ENCODE measurements around the gene TOP2B.

TOP2B gene

DNA sequence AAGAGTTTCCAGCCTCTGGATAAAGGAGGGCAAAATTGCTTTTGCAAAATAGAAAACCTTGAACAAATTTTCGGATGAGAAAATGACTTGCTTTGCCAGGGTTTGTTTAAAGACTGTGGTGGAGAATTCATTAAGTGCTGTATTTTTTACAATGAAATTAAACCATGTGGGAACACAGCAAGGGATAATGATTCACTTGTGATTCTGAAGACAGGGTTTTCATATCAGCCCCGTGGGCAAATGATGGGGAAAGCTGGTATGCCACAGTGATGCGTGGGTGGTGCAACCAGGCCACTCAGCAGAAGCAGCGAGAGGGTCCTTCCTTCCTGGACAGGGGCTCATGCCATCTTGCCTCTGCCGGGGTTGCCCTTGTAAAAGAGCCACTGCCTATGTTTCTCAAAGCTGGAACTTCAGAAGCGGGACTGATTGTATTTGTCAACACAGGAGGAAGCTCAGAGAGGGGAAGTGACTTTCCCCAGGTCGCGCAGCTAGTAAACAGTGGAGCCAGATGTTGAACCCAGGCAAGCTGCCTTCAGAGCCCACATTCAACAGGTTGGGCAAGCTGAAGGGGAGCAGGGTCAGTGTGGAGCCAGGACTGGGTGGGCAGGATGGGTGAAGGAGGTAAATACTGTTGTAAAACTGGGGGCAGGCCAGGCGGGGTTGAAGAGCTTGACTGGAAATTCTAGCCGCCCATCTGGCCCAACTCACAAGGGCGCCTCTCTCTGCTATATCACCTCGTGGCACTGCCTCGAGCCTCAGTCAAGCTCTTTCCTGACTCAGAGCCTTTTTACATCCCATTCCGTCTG, 79.1 kb downstream of the TOP2B start:
- DNase-seq (ENCODE audit: extremely low read depth in 1 of 2, low read depth in 1 of 2): no peak

DNA sequence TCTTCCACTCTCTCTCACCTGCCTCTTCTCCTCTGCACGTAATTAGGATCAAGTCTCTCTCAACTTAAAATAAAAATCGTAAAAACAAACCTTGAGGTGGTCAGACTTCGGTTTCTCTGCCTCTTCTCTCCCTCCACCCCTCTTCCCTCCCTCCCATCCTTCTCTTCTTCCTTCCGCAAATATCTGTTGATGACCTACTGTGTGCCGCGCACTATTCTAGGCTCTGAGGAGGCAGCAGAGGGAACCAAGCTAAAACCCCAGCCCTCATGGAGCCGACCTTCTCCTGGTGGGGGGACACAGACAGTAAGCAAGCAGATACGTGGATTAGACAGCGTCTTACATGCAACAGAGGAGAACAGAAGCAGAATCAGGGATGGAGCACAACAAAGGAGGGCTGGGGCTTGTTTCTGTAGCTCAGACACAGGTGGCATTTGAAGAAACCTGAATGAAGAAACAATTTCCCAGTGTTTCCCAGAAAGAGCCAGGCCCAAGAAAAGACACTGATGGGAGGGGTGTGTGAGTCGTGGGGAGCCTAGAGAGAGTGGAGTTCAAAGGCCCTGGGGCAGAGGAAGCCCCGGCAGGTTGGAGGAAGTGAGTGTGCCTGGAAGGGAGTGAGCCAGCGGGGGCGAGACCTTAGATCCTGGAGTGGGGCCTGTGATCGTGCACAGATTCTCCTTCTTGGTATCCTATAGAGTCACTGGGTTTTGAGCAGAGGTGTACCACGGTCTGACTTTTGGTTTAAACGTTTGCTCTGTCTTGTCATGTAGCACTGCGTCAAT, 80.5 kb downstream of the TOP2B start:
- DNase-seq (ENCODE audit: extremely low read depth in 1 of 2, low read depth in 1 of 2): no peak

DNA sequence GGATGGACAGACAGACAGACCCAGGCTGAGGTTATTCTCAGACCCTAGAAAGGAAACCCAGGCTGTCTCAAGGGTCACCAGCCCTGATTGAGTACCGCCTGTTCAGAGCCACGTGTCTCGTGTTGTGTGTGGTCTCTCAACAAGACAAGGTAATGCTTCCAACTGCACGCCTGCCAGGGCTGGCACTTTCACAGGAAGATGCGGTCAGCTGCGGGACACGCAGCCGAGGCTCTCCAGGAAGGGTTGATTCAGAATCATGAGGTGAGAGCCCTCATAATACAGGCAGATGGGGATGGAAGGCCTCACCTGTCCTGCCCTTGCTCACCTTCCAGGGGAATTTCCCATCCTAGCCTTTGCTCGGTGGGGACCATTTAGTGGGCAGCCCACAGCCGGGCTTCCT, 81.4 kb downstream of the TOP2B start:
- DNase-seq (ENCODE audit: extremely low read depth in 1 of 2, low read depth in 1 of 2): no peak

DNA sequence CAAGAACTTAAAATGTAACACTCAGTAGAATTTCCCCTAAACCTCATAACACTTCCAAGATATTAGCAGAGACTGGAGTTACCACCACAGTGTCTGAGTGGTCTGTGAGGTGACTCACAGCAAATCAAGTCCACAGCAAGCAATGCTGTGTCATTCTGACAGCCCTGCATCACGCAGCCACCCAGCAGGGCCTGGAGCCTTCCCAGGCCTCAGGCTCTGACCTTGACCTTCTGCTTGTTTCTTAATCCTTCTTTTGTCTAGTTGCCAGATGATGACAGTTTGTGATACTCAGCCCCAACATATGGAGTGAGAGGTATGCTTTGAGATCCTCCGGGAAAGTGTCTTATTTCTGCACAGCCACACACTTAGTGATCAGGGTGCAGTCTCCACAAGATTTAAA, 82.5 kb downstream of the TOP2B start:
- no peak for DNase-seq (ENCODE audit: extremely low read depth in 1 of 2, low read depth in 1 of 2)

DNA sequence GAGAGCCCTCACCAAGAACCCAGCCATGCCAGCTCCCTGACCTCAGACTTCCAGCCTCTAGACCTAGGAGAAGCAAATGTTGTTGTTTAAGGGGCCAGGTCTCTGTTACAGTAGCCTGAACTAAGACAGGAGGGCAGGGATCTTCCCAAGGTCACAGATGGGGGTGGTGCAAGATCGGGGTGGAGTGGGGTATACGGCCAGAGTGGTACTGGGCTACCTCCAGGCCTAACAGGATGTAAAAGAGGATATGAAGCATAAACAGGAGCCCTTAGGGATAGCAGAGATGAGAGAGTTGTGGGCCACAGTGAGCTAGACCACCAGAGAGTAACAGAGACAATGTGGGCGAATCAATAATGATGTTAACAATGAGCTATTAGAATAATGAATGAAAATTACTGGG, 82.9 kb downstream of the TOP2B start:
- no peak for DNase-seq (ENCODE audit: extremely low read depth in 1 of 2, low read depth in 1 of 2)

DNA sequence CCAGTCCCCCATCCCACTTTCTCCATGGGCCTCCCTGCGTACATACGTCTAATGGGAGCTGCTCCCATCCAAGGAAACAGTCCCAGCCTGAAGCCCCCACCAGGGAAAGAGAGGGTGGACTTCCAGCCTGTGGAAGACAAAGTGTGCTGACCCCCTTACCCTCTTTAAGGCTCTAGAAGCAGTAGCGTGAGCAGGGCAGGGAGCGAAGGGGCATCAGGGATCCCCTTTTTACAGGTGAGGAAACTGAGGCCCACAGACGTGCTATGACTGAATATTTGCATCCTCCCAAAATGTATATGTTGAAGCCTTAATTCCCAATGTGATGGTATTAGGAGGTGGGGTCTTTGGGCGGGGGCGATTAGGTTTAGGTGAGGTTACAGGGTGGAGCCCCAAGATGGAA, 83.4 kb downstream of the TOP2B start:
- no peak for DNase-seq (ENCODE audit: extremely low read depth in 1 of 2, low read depth in 1 of 2)

DNA sequence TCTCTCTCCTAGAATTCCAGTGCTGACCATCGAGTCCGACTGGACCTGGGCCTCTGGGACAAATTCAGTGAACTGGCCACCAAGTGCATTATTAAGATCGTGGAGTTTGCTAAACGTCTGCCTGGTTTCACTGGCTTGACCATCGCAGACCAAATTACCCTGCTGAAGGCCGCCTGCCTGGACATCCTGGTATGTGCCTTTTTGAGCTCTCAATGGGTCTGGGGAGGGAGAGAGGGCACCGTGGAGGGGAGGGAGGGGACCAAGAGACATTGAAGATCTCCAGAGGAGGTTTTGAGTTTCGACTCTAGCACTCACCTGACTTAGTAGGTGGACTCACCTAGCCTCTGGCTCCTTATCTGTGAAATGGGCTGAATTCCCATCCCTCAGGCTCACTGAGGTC, 84.2 kb downstream of the TOP2B start:
- DNase-seq (ENCODE audit: extremely low read depth in 1 of 2, low read depth in 1 of 2): no peak

DNA sequence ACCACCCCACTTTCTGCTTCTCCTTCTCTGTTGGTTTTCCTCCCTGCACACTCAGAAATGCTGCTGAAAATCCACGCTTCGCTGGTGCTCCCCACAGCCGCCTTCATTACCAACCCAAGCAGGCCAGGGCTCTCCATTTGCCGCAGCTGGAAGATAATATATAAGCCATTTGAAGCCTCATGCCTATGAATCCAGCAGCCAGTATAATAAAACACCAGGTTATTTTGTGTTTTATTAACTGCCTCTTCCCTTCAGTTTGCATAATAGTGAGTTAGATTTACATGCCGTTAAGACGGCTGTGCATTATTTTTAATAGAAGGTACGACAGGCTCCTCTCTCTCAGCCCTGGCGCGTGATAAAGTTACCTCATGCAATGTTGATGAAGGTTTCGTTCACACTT, 86.6 kb downstream of the TOP2B start:
- DNase-seq (ENCODE audit: extremely low read depth in 1 of 2, low read depth in 1 of 2): no peak

DNA sequence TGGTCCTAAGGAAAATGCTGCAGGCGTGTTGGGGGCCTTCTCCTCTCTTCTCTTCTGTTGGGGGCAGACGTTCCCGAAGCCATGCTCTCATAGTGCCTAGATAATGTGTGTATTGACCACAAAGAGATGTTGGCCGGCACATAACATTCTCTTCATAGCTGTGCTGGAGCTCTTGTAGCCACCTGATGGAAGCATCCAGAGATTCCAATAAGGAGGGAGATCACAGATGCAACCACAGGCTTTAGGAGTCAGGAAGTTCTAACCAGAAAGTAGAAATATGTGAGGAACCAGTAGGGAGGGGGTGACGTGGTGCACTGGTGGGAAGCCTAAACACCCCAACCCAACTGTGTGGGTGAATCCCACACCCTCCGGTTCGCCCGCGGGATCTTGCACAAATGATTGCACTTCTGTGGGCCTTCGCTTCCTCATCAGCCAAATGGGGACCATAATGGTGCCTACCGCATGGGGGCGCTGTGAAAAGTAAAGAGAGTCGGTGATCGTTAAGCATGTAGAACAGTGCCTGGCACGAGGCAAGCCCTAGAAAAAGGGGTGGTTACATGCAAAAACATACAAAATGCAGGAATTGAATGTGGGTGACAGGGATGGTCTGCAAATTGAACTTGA, 87.8 kb downstream of the TOP2B start:
- no peak for DNase-seq (ENCODE audit: extremely low read depth in 1 of 2, low read depth in 1 of 2)

DNA sequence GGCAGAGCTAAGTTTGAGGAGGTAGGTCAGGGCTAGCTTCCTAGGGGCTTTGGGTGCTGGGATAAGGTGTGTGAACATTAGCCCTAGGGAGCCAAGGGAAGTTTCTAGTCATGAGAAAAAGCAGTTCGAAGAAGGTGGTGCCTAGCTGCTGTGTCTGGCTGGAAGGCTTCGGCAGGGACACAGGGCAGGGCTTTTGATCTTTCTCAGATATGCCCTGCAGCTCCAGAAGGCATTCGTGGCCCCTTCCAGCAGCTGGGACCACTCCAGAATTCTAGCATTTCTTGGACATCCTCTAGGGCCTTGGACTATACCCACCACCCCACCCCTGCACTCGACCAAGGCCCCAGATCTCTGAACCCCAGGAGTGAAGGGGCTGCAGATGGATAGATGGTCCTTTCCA, 88.6 kb downstream of the TOP2B start:
- no peak for DNase-seq (ENCODE audit: extremely low read depth in 1 of 2, low read depth in 1 of 2)

DNA sequence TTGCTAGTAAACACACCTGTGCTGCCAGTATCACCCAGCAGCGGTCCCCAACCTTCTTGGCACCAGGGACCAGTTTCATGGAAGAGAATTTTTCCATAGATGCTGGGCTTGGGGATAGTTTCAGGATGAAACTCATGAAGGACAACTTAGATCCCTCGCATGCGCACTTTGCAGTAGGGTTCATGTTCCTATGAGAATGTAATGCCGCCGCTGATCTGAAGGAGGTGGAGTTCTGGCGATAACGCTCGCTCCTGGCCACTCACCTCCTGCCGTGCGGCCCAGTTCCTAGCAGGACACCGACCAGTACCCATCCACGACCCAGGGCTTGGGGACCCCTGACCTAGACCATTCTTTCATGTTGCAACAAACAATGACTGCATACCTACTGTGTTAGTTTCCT, 89.7 kb downstream of the TOP2B start:
- DNase-seq (ENCODE audit: extremely low read depth in 1 of 2, low read depth in 1 of 2): no peak

DNA sequence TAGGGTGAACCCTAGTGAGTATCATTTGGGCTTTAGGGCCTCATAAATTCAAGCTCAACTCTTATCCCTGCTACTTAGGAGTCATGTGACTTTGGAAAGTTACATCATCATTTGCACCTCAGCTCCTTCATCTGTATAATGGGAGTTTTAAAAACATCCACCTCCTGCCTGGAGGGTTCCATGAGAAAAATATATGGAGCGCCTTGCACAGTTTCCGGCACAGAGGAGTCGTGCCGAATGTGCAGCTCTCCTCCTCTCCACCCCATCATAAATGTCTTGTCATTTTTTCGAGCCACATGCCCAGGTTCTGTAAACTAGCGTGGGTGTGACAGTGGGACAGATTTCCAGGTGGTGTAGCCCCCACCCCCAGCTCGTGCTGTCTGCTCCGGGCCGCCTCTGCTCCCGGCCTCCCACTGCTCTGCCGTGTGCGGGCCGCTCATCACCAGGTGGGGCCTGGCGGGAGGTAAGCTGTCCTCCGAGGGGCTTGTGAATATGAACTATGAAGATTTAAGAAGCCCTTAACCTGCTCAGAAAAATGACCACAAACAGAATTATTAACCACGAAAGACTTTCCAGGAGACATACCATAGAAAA, 90.4 kb downstream of the TOP2B start:
- no peak for DNase-seq (ENCODE audit: extremely low read depth in 1 of 2, low read depth in 1 of 2)

DNA sequence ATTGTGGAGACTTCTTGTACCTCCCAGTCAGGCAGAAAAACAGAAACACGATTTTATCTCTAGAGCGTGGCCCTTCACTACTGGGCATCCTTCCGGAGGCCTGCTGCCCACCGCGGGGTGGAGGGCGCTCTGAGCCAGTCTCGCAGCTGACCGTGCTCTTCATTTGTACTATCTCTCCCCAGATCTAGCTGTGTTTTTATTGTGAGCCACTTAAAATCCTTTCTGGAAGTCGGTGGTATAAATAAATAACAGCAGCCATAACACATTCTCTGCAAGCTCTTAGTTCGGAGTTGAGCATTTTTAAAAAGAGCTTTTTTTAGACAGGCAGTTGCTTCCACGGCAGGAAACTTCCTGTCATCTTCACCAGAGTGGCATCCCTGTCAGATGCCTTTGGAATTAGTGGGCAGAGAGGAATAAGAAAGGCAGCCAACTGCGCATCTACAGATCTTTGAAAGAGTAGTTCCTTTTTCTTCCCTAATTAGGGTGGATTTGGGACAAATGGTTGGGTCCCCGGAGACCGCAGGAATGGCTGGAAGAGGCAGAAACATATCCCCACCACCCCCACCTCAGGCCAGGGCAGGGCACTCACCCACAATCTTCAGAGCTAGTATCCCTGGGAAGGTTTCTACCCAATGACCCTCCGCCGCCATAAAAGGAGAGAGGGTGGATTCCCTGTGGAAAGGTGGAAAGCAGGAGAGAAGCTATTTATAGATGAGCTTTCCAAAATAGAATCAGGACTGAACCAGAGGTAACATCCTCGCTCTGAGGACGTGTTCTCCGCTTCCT, 91.1 kb downstream of the TOP2B start:
- DNase-seq (ENCODE audit: extremely low read depth in 1 of 2, low read depth in 1 of 2): no peak

DNA sequence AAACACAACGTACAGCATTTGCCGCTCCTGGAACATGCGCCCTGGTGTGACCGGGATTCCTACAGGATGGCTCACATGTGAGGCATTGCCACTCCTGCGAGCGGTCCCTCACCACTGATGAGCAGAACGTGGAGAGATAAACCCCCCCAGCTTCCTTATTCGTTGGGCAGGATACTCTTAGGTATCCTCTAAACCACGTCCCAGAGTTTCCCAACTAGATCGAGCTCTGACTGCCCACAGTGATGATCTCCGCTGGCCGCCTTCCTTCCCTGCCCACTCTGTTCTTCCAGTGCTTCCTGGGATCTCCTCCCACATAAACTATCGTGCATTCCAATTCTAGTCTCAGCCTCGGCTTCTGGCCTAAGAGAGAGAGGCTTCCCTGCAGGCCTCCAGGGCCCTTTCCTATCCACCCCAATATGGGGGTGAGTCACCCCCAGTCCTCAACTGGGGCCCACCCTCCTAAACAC, 91.8 kb downstream of the TOP2B start:
- no peak for DNase-seq (ENCODE audit: extremely low read depth in 1 of 2, low read depth in 1 of 2)

DNA sequence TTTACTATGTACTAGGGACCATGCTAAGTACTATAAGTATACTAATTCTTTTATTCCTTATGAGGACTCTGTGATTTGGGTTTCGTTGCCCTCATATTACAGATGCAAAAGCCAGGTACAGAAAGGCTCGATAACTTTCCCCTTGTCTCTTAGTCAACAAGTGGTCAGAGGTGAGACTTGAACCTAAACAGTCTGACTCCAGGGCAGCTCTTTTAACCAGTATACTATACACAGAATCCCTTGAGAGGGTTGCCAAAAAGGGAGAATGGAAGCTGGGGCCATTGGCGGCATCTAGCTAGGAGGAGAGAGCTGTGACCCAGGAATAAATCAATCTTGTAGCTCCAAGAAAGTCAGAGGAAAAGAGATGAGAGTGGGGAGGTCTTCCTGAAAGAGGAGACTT, 92.4 kb downstream of the TOP2B start:
- DNase-seq (ENCODE audit: extremely low read depth in 1 of 2, low read depth in 1 of 2): no peak

DNA sequence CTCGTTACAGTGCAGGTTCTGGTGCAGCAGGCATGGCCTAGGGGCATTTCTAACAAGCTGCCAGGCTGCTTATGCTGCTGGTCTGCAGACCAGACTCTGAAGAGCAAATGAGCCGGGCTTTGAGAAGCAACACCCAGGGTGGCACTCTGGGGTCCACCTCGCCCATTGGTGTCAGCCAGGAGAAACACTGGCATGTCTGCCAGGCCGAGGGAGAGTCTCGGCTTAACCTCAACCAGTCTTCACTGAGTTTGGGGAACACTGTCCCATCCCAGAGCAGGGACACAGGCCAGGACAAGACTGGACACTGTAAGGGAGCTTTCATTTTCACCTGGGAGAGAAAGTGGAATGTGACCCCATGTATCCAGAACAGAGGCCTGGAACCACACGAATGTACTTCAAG, 93.4 kb downstream of the TOP2B start:
- no peak for DNase-seq (ENCODE audit: extremely low read depth in 1 of 2, low read depth in 1 of 2)

DNA sequence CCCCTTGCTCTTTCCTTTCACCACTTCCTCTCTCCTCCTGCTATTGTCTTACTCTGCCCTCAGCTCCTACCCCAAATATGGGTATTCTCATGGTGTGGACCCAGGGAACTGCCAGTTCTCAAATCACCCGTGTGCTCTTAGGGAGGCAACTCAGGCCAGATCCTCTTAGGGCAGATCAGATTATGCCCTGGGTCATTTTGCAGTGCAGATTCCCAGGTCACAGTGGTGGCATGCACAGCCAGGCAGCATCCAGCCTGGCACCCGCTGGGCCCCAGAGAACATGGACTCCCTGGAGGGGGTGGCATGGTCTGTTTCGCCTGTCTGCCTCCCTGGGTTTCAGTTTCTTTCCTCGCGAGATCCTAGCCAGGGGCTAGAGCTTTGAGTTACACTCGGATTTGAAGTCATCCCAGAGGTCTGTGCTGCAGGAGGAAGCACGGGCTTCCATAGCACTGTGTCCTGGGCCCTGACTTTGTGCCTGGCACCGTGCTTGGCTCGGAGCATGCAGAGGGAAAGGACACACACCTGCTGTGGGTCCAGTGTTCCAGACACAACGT, 96.1 kb downstream of the TOP2B start:
- no peak for DNase-seq (ENCODE audit: extremely low read depth in 1 of 2, low read depth in 1 of 2)

DNA sequence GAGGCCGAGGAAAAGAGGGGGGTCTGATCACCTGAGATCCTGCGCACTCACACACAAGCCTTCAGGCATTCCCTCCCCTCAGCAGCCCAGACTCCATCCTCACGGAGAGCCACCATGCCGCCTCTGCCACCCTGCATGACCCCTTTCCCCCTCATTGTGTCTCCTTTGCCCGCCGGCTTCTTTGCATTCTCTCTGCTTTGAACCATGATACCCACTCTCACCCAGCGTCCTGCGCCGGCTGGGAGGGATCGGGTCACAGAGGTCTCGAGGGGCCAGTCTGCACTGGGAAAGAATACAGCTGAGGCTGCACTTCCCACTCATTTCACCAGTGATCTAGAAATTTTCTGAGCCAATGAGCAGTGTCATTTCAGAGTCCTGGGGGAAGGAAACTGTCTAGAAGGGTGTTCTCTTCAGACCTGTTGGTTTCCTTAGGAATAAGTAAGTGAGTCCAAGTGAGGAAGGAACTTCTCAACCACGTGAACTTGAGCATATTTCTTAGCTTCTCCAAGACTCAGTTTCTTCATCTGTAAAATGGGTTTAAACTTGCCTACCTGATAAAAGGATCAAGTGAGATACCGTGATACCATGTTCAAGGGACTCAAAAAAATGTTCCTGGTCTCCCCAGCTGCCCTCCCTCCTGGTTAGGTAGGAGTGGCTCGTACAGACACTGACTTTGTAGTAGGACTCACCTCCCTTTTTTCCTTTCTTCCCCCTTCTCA, 96.7 kb downstream of the TOP2B start:
- no peak for DNase-seq (ENCODE audit: extremely low read depth in 1 of 2, low read depth in 1 of 2)

DNA sequence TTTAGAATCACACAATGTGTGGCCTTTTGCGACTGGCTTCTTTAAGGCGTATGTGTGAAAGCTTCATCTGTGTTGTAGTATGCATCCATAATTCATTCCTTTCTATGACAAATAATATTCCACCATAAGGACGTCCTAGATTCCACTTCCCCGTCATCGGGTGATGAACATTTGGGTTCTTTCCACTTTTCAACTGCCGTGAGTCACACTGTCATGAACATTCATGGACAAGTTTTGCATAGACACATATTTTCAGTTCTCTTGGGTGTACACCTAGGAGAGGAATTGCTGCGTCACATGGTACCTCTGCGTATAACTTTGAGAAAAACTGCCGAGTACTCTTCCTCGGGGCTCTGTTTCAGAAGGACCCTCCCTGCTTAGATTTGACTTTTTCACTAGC, 97.3 kb downstream of the TOP2B start:
- DNase-seq (ENCODE audit: extremely low read depth in 1 of 2, low read depth in 1 of 2): no peak

Data from stimulated activated CD8-positive, alpha-beta memory T cell treated with anti-CD3 and anti-CD28 coated beads, Interleukin-7, amount 100 ng/mL, for 48 hours (primary cell).